GM18909 (cell line): ENCODE results near the gene BIN1.

Experiments
- ATAC-seq: cut with Tn5 transposase; IDR thresholded peaks from one replicate; pipeline ENCODE4 v1.9.1; 2021; ENCODE audit warnings: mild to moderate bottlenecking; ENCODE audit not compliant: unreplicated experiment, poor library complexity

The BIN1 gene

DNA sequence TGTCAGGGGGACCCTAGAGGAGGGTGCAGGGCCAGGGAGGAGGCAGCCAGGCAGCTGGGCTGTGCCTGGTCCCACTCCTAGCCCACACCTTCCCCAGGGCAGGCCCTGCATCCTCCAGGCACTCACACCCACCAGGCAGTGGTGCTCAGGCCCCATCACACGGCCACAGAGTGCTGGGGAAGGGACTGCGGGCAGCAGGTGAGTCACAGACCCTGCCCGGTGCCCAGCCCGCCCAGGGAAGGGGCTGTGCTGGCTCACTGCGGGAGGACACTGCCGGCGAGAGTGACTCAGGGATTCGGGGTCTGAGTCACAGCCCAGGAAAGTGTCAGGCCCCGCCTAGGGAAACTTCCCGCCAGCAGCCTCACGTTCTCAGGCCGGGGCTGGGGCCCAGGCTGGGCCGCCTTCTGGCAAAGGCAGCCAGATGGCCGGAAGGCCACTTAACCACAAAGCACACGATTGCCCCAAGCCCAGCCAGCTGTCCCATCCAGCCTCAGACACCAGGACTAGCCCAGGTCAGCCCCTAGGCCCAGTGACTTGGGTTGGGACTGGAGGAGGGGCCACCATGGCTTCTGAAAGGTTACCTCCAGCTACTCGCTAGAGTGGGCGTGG lies 42.2 kb downstream of the BIN1 start:
- peak; percentile 88 for ATAC-seq

GRCh38 chr2:127063701-127064590 lies 43.0 kb downstream of the BIN1 start:
- ATAC-seq: no peak

GRCh38 chr2:127061375-127062273 lies 45.3 kb downstream of the BIN1 start:
- ATAC-seq: no peak

DNA sequence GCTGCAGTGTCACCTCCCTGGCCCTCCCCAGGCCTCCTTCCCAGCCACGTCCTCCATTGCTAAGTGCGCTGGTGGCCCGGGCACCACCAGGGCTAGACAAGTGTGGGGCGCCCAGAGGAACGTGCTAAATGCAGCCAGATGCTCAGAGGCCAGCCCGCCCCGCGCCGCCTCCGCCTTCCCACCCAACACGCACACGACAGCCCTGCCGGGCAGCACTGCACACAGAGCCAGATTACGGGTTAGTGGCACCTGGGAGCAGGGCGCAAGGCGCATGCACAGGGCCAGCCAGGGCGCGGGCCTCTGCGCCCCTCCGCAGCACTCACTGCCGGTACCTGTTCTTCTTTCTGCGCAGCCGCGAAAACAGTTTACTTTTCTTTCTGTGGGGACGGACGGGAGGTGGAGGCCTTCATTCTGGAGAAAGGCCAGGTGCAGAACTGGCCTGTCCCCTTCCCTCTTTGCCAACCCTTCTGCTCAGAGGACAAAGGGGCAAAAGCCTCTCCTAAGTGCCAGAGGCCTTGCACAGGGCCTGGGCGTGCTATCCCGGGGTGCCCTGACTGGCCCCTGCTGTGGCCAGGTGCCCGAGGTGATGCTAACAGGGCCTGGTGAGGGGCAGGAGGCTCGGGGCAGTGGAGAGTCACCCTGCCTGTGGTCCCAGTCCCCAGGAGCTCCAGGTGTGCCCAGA lies 46.5 kb downstream of the BIN1 start:
- no peak for ATAC-seq

- ATAC-seq: no peak
Observed at GRCh38 chr2:127059559-127059958, 47.4 kb downstream of the BIN1 start.

DNA sequence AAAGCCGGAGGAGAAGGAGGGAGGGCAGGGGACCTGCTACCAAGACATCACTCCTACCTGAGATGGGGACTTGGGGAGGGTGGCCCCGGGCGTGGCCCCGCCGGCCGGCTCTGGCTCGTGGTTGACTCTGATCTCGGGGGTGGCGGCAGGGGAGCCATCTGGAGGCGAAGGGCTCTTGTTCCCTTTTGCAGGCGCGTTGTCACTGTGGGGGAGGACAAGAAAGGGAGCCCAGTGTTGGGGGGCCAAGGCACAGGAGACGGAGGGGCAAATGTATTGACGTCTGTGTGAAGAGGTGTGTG lies 48.1 kb downstream of the BIN1 start:
- ATAC-seq: no peak

DNA sequence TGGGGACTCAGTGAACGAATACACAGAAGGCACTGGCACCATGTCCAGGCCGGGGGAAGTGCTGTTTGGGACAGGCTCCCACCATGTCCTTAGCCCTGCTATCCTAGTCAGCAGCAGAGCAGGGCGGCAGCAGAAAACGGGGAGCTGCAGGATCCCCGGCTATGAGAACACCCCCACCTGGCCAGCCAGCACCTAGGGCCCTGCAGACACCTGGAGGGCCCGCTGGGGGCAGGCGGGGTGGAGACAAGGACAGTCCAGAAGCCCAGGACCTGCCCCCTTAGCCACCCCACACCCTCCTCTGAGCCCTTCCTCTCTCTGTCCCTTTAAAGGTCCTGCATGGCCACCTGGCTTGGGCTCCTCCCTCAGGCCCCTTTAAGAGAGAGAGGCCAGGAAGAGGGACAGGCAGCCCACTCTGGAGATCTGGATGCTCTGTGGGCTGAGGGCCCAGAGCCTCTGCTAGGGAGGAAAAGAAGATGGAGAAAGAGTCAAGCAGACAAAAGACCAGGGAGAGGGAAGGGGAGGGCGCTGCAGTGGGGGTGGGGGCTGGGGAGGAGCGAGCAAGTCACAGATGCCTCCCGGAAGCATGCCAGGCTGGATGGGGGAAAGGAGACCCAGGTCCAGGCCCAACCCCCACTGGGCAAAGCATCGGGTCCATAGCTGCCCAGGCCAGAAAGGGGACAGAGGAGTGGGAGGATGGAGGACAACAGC lies 48.6 kb downstream of the BIN1 start:
- no peak for ATAC-seq

GRCh38 chr2:127057371-127058245 lies 49.3 kb downstream of the BIN1 start:
- ATAC-seq: no peak

GRCh38 chr2:127056631-127057370 lies 50.2 kb downstream of the BIN1 start:
- ATAC-seq: no peak

DNA sequence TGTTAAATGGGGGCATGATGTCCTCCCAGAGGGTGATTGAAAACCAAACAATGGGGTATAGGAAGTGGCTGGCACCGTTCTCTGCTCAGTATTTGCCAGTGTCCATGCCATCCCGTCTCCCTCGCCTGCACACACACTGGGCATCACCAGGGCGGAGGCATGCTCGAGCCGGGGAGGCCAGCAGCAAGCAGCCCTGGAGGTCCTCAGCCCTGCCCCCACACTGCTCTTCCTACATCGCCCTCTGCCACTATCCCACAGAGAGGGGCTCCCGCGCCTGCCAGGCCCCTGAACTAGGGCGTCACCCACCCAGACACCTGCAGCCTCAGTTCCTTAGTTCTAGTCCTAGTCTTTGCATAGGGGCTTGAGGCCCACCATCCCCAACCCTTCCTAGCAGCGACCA lies 50.9 kb downstream of the BIN1 start:
- ATAC-seq: no peak

- ATAC-seq: no peak
Observed at GRCh38 chr2:127055786-127056076, 51.2 kb downstream of the BIN1 start.

DNA sequence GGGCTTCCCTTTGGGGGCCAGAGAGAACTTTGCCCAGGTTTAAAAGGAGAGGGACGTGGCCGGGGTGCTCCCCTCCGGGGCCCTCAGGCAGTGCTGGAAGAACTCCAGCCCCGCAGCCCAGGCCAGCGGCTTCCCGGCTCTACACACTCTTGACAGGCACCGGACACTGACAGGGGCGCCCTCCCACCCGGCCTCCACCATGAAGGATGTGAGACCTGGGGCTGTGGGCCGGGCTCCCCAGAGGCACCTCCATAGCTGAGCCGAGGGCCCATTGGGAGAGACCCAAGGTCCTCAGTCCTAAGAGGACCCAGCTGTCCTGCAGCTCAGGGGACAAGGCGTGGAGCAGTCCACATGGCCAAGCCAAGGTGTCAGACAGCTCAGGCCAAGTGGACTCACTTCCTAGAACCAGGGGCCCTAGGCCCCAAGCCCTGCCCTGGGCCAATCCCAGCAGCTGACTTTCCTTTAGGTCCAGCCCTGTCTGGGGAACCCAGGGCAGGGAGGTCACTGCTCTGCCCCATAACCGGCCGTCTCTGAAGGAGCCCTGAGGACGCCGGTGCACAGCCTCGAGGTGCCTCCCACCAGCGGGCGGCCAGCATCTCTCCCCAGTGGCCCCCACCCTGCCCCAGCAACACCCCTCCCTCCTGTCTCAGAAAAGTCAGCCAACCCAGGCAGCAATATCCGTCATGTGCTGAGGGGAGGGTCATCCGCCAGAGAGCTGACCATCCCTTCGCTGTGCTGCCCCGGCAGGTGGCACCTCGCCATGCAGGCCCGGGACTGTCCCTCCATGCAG lies 51.8 kb downstream of the BIN1 start:
- no peak for ATAC-seq

DNA sequence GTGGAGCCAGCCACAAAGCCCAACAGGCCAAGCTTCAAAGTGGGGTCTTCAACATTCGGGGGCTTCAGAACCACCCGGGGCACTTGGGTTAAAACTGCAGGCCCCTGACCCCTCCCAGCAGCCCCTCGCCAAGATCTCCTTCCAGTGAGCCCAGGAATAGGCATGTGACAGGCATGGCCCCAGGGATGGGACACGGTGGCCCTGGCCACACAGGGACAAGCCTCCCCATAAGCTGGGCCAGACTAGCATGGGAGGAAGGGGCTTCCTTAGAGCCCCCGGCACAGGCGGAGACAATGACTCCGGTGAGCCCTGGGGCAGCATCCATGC lies 52.4 kb downstream of the BIN1 start:
- ATAC-seq: no peak

DNA sequence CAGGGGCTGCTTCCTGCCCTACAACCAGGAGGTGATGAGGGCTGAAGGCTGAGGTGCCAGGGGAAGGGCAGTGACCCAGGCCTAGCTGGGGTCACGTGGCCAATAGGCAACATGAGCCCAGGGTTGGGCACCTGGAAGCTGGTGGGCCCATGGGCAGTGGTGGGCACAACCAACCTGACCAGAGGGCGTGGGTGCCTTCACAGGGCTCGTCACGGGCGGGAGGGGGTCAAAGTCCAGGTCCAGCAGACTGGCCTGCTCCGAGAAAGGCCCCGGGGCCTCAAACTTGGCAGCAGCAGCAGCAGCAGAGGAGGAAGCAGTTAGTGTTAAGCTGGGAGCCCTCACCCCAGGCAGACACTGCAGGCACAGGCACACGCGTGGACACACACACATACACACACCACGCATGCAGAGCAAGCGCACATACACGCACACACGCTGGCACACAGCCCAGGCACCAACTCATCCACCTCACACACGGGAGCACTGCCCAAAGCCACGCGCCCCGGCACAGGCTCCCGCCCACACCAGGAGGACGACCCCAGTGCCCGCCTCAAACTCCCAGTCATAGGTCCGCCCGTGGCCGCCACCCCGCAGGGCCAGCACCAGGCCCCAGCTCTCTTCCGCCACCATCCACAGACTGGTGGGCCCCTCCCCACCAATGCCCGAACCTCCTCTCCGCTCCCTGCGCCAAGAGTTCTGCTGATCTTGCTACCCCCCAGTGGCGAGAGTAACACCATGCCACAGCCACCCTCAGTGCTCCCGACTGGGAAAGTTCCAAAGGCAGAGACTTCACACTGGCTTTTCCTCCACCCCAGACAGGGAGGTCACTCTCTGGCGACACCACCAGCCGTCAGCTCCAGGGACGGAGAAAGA lies 53.0 kb downstream of the BIN1 start:
- ATAC-seq: no peak

DNA sequence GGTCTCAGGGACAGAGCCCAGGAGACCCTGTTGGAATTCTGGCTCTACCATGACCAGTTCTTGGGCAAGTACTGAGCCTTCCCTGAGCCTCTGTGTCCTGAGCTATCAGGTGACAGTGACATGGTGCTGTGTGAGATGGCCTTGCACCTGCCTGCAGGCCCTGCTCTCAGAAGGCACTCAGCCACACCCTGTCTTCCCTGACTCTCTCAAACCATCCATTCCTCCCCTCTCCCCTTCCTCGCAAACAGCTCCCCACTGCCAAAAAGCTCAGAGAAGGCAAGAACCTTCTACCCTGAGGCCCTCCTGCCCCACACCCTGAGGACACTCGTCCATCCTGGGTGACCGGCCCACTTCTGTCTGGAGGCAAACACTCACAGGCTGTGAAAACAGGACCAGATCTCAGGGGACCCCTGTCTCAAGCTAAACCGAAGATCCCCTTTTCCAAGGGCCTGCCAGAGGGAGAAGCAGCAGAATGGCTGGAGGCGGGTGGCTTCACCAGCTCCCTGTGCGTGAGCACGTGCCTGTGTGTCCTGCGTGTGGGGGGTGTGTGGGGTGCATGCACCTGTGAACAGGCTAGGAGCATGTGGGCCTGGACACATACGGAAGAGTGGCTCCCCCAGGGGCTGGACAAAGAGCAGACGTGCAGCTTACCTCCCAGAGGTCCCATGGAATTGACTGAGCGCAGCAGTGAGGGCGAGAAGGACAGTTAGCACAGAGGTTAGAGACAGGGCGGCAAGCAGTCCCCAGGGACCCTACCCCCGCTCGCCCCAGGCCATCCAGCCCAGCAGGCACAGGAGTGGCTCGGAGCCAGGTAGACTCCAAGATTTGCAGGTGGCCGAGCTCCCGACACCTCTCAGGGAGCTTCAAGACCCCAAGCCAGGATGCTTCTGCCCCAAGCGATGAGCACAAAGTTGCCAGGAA lies 53.9 kb downstream of the BIN1 start:
- ATAC-seq: no peak
